Right renal cortex interstitium (tissue), 3 donors: ENCODE data around the gene GRID1. TPM values are rescaled to one million over a fixed set of nuclear protein-coding genes. Genes with fewer than 3 reads are reported as not detected.
"Not testable (repeated sequence)": the region's sequence is repeated elsewhere in the genome, so short reads cannot be mapped to it uniquely, and the experiment has no call there.

ENCODE experiments used
- DNase-seq, 3 donors: peaks; one replicate each; pipeline ENCODE4 v3.0.0-alpha.2; 2013; ENCODE audit warnings: low read depth in 3 of 3, low spot score in 2 of 3
- polyA plus RNA-seq, 3 donors: library from polyadenylated mRNA; unstranded; fragments of 120-200 nt; gene quantifications; one replicate each; pipeline ENCODE4 v1.2.1, GENCODE V29; 2013; ENCODE audit not compliant: insufficient read length in 3 of 3

The GRID1 gene
- polyA plus RNA-seq, 3 donors: 1.6 to 1.8 (median 1.7) TPM

GRCh38 chr10:85868627-85869499 is 497.7 kb downstream of the GRID1 start:
- DNase-seq: no peak

GRCh38 chr10:85864868-85865526 is 501.6 kb downstream of the GRID1 start:
- no peak for DNase-seq

- DNase-seq: no peak
Observed at GRCh38 chr10:85864173-85864549, 502.4 kb downstream of the GRID1 start.

- DNase-seq: no peak
Observed at GRCh38 chr10:85863301-85864172, 503.1 kb downstream of the GRID1 start.

GRCh38 chr10:85862771-85863170 is 503.8 kb downstream of the GRID1 start:
- DNase-seq: no peak

- DNase-seq: no peak
Observed at GRCh38 chr10:85861513-85862197, 504.9 kb downstream of the GRID1 start.

- no peak for DNase-seq
Observed at GRCh38 chr10:85859859-85860258, 506.7 kb downstream of the GRID1 start.

GRCh38 chr10:85858776-85859515 is 507.6 kb downstream of the GRID1 start:
- DNase-seq: no peak

- DNase-seq: no peak
Observed at GRCh38 chr10:85857791-85858190, 508.8 kb downstream of the GRID1 start.

GRCh38 chr10:85857305-85857704 is 509.3 kb downstream of the GRID1 start:
- DNase-seq: no peak

- DNase-seq: no peak
Observed at GRCh38 chr10:85851934-85852333, 514.7 kb downstream of the GRID1 start.

GRCh38 chr10:85851325-85851724 is 515.3 kb downstream of the GRID1 start:
- no peak for DNase-seq

- no peak for DNase-seq
Observed at GRCh38 chr10:85850736-85851135, 515.9 kb downstream of the GRID1 start.

GRCh38 chr10:85849315-85849714 is 517.3 kb downstream of the GRID1 start:
- DNase-seq: no peak

- DNase-seq: no peak
Observed at GRCh38 chr10:85848756-85849155, 517.8 kb downstream of the GRID1 start.

GRCh38 chr10:85847085-85847484 is 519.5 kb downstream of the GRID1 start:
- no peak for DNase-seq

GRCh38 chr10:85838660-85839059 is 527.9 kb downstream of the GRID1 start:
- DNase-seq: not testable (repeated sequence)

GRCh38 chr10:85832988-85833387 is 533.6 kb downstream of the GRID1 start:
- DNase-seq: no peak

- DNase-seq: no peak
Observed at GRCh38 chr10:85831422-85831821, 535.2 kb downstream of the GRID1 start.

- no peak for DNase-seq
Observed at GRCh38 chr10:85826377-85826776, 540.2 kb downstream of the GRID1 start.
